HL-60 (cell line): Measurements from ENCODE around the gene METTL25B.

Experiments
- CTCF ChIP-seq: IDR thresholded peaks from one replicate; pipeline ENCODE4 v1.5.1; 2011; ENCODE audit warnings: low read length, control low read depth, inconsistent platforms; ENCODE audit not compliant: insufficient read depth
- GABPA ChIP-seq: IDR thresholded peaks from 2 replicates; pipeline ENCODE4 v1.6.1; 2012; ENCODE audit warnings: low read depth
- POLR2AphosphoS5 ChIP-seq: IDR thresholded peaks from 2 replicates; pipeline ENCODE4 v1.6.1; 2012; ENCODE audit warnings: low read depth
- REST ChIP-seq: IDR thresholded peaks from 2 replicates; pipeline ENCODE4 v1.6.1; 2012; ENCODE audit warnings: low read depth; ENCODE audit not compliant: insufficient replicate concordance
- SPI1 ChIP-seq: IDR thresholded peaks from 2 replicates; pipeline ENCODE4 v1.6.1; 2012; ENCODE audit warnings: low read depth, mild to moderate bottlenecking, borderline replicate concordance

- no peak for TF ChIP-seq CTCF
- no peak for TF ChIP-seq POLR2AphosphoS5
- no peak for TF ChIP-seq GABPA
- no peak for TF ChIP-seq REST
- no peak for TF ChIP-seq SPI1
Measured at GRCh38 chr1:156740237-156740740, 12.0 kb downstream of the METTL25B start.
